ENCODE measurements around the gene ARHGAP11B.
A peak's percentile ranks its signal among the peaks of the same experiment; 100 is the strongest.
"Not testable (repeated sequence)": the region's sequence is repeated elsewhere in the genome, so short reads cannot be mapped to it uniquely, and the experiment has no call there.

ARHGAP11B gene

DNA sequence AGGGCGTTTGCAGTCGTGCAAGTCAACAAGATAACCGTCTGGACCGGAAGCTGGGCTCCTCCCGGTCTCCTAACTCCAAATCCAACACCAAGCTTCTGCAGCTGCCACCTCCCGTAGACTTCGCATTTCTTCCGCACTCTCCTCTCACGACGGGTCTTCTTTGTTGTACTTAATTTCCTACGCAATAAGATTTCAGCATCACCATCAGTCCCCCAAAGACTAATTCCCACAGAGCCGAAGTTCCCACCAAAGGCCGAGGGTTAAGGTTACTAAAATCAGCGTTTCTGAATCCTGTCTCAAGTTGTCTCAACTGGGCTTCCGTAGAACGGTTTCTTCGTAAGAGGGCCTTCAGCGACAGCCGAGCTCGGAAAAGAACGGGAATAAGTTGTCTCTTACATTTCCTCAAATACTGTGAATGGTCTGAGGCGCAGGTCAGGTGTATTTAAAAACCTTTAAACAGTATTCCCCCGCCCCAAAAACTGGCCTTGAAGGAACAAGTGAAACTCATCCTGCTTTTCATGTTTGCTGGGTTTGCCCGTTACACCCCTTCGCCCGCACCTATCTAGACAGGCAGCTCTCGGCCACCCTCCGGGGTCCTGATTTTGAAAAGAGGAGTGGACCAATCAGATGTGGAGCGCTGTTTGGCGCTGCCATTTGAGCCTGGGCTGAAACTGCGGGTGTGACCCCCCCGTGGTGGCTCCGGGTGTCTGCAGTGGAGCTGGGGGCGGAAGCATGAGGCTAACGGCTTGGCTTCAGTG lies at the start of gene ARHGAP11B:
Gene ARHGAP11B, plus strand, starts transcription at position 693 of the 758 bp plus-strand sequence.
- peak; percentile 97 for DNase-seq (ENCODE audit: low spot score)

DNA sequence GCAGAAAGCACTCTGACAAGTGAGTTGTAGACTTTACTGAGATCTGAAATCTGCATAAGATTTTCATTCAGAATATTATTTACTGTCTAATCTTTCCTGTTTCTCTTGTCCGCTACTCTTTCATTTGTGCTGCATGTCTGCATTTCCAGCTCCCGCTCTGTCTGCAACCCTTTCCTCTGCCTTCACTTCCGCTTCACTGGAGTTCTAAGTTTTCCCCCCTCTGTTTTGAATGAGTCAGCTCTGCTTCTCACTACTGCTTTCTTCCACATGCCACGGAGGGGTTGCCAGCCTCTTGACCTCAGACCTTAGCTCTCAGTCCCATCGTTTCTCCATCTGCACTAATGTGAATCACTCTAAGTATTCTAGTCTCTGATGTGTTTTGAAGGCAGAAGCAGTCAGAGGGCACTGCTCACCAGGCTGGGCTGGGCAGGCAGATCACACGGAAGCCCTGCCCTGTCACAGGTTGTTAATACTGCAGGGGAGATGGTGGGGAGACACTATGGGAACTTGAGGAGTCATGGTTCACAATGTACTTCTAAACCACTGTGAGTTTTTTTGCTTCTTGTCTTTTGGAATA lies 46.4 kb upstream of the ARHGAP11B start:
- DNase-seq (ENCODE audit: low spot score) = not testable (repeated sequence)

DNA sequence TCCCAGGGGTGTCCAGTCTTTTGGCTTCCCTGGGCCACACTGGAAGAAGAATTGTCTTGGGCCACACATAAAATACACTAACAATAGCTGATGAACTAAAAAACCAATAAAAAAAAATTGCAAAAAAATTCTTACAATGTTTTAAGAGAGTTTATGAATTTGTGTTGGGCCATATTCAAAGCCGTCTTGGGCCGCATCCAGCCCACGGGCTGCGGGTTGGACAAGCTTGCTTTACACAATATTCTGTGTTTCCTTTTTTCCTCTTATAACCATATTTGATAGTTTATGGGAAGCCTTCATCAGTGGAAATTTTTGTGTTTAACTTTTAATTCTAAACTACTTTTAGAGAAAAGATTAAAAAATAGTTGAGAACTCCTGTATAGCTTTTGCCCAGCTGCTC lies 45.2 kb upstream of the ARHGAP11B start:
- not testable (repeated sequence) for DNase-seq (ENCODE audit: low spot score)

DNA sequence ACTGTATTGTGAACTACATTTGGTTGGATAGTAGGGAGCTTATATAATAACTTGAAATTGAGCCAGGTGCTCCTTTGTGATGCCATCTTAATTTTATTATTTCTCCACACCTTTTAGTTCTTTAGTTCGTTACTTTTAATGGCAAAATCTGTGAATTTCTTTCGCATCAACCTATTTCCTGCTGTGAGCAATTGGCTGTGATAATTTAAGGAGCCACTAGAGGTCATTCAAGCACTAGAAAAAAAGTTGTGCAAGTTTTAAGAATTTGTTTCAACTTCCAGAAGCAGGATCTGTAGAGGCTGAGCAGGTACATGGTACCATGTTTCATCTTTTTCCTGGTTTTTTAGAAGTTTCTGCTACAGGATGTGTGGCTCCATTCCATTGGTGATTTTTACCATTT lies 27.0 kb upstream of the ARHGAP11B start:
- not testable (repeated sequence) for DNase-seq (ENCODE audit: low spot score)

DNA sequence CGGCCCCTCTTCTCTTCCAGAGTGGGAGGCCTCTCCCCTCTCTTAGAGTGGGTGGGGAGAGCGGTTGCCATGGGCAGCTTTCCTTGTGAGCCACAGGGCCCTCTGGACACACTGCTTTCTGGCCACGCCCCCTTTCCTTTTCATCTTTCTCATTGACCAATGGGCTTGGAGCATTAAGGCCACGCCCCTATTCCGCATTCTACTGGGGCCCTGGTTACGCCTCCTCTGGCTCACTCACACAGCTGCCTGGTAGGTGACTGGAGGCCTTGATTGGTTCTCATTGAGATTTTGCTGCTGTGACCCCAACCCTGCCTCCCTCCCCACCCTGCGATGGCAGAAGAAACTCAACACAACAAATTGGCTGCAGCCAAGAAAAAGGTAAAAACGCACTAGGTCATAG lies 22.1 kb upstream of the ARHGAP11B start, which contains the start of gene GOLGA8H:
Gene GOLGA8H, plus strand, starts transcription at position 233 of the 400 bp plus-strand sequence. Its CDS starts 98 bp downstream, at position 331.
- not testable (repeated sequence) for DNase-seq (ENCODE audit: low spot score)

DNA sequence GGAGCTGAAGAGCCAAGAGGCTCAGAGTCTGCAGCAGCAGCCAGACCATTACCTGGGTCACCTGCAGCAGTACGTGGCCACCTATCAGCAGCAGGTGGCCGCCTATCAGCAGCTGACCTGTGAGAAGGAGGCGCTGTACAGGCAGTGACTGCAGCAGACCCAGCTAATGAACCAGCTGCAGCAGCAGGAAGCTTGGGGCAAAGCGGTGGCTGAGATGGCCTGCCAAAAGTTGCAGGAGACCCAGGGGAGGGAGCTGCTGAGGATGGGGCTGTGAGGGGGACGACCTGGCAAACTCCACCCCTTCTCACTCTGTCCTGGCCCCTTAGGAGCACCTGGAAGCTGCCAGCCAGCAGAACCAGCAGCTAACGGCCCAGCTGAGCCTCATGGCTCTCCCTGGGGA lies 13.7 kb upstream of the ARHGAP11B start:
- not testable (repeated sequence) for DNase-seq (ENCODE audit: low spot score)

DNA sequence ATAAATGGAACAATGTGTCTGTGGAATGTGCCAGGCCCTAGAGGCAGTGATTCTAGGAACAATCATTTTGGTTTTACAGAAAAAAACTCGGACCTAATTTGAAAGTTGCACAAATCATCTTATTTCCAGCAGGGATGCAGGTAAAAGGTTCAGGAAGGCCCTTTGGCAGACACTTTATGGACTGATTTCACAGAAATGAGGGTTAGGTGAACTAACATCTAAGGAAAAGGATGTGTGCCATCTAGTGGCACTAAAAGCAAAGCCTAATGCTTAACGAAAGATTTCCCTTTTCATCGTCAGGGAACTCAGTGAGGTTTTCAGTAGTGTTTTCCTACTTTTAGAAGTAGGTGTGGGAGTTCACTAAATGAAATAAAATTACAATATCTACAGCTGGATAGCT lies 4.6 kb upstream of the ARHGAP11B start:
- not testable (repeated sequence) for DNase-seq (ENCODE audit: low spot score)

DNA sequence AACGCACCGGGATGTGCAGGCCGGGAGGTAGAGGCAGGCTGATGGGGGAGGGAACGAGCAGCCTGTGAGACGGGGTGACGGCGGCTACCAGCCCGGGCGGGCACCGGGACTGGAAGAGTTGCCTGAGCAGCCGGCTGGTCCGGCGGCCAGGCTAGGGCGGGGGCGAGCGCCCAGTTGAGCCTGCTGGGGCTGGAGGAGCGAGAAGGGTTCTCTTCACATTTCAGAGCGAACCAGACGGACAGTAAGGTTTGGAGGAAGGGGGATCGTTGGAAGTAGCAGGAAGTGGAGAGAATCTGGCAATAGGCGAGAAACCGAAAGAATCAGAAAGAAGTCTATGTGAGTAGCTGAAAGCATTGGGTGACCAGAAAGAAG lies 252 bp downstream of the ARHGAP11B start:
- DNase-seq (ENCODE audit: low spot score) = not testable (repeated sequence)

DNA sequence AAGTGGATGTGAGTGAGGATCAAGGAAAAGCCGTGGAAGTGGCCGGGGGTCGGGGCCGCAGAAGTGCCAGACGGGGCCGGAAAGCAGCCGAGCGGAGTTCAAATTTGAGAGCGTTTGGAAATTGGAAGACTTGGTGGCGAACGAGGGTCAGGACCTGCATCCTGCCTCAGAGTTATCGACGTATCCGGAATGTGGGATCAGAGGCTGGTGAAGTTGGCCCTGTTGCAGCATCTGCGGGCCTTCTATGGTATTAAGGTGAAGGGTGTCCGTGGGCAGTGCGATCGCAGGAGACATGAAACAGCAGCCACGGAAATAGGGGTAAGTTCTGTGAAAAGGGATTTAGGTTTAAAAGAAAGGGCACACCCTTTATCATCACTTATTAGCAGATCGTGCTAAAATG lies 704 bp downstream of the ARHGAP11B start:
- DNase-seq (ENCODE audit: low spot score) = not testable (repeated sequence)

DNA sequence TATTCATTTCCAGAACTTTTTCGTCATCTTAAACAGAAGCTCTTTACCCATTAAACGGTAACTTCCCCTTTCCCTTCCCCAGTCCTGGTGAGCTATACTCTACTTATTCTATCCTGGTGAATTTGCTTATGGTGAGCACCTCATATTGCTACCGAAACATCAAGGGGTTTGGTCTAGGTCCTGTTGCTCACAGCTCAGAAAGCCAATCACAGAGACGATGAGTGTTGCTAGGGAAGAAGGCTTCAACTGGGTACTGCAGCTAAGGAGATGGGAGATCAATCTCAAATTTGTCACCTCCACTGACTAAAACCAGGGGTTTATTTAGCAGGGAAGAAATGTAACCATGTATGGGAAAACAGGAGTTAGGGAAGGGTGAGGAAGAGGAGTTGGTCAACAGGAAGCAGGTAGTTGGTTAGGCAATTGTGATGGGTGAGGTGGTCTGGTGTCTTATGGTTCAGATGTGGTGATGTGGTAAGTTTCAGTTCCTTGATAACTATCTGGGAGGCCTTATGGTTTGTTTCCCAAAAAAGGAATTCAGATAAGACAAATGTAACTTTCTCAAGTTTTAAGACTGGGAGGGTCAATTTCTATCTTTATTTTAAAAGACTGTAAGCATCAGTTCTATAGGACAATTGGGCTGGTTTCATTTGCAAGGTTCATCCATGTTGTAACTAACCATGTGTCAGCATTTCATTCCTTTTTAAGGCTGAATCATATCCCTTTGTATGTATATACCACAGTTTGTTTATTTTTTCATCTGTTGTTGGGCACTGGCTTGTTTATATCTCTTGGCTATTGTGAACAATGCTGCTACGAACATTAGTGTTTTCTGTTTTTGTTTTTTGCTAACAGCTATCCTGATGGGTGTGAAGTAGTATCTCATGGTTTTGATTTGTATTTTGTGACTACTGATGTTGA lies 24.3 kb downstream of the ARHGAP11B start:
- no peak for DNase-seq (ENCODE audit: low spot score)

DNA sequence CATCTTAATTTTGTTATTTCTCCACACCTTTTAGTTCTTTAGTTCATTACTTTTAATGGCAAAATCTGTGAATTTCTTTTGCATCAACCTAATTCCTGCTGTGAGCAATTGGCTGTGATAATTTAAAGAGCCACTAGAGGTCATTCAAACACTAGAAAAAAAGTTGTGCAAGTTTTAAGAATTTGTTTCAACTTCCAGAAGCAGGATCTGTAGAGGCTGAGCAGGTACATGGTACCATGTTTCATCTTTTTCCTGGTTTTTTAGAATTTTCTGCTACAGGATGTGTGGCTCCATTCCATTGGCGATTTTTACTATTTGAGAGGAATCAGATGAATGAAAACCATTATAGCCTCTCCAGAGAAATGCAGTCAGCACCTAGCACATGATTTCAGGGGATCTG lies 35.2 kb downstream of the ARHGAP11B start:
- not testable (repeated sequence) for DNase-seq (ENCODE audit: low spot score)

DNA sequence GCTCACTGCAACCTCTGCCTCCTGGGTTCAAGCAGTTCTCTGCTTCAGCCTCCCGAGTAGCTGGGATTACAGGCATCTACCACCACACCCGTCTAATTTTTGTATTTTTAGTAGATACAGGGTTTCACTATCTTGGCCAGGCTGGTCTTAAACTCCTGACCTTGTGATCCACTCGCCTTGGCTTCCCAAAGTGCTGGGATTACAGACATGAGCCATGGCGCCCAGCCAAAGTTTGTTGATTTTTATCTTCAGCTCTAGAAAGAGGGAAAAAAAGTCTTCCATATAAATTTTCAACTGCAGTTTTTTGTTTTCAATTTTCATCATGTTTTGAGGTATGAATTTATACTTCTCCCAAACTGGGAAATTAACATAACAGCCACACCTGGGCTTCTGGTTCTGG lies 43.7 kb downstream of the ARHGAP11B start:
- DNase-seq (ENCODE audit: low spot score) = not testable (repeated sequence)

DNA sequence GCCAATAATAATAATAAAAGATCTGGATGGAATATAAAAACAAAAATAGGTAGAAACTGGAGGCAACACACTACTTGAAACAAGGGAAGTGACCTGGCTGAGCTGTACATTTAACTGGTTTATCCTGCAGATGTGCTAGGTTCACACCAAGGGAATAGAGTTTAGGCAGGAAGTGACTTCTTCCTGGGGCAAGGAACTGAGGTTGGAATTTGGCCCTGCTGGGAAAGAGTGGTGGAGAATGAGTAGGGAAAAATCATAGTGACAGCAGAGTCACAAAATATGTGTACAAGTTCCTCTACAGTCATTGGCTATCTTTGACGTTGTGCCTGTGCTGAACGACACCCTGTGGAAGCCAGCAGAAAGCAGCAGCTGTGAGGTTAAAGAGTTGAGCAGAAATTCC lies 44.1 kb downstream of the ARHGAP11B start:
- DNase-seq (ENCODE audit: low spot score) = no peak

DNA sequence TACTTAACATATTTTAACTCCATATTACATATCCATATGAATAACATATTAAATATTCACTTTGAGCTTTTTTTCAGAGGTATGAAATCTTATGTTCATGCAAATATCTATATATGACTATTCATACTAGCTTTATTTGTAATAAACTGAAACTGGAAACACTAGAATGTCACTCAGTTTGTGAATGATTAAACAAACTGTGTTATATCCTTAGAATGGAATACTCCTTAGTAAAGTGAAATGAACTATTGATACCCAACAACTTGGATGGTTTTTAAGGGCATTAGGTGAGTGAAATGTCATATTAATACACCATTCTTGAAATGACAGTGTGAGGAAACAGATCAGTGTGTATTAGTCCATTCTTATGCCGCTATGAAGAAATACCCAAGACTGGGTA lies 45.4 kb downstream of the ARHGAP11B start:
- no peak for DNase-seq (ENCODE audit: low spot score)

DNA sequence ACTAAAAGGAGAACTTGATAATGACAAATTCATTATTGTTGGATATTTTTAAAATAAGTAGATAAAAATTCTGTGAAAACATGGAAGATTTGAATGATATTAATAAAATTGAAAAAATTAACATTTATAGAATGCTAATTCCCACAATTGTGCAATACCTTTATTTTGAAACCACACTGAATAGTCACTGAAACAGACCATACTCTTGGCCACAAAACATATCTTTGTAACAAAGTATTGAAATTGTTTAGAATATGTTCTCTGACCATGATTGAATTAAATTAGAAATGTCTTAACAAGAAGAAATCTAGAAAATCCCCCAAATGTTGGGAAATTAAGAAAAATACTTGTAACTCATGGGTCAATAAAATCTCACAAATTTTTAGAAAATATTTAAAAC lies 49.2 kb downstream of the ARHGAP11B start:
- no peak for DNase-seq (ENCODE audit: low spot score)

DNA sequence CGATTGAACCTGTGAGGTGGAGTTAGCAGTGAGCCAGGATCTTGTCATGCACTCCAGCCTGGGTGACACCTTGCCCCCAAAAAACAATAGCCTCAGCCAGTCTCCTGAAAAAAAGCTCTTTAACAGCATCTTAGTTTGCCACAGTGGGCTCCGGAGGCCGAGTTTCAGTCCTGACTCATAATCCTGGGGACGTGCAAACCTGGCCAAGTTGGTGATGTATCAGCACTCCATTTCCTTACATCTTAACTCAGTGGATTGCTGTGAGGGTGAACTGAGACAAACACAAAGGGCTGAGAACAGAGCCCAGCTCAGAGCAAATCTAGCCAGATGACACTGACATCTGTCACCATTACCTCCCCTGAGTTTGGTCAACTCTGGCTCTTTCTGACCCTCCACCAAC lies 50.0 kb downstream of the ARHGAP11B start:
- not testable (repeated sequence) for DNase-seq (ENCODE audit: low spot score)

DNA sequence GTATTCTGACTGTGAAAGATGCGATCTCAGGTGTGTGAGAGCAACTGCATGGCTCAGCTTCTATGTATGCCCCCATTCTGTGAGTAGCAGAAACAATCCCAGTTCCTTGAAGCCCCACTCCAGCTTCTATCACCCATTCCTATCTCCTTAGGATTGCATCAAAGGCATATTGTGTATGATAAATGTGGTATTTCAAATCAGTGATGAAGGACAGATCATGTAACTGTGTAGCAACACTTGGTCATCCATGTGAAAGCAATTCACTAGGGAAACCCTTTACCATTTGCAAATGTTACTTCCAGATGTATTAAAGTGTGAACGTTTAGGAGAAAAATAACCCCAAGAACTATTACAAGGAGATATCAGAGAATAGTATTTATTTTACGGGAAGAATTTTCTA lies 55.1 kb downstream of the ARHGAP11B start:
- DNase-seq (ENCODE audit: low spot score) = not testable (repeated sequence)

DNA sequence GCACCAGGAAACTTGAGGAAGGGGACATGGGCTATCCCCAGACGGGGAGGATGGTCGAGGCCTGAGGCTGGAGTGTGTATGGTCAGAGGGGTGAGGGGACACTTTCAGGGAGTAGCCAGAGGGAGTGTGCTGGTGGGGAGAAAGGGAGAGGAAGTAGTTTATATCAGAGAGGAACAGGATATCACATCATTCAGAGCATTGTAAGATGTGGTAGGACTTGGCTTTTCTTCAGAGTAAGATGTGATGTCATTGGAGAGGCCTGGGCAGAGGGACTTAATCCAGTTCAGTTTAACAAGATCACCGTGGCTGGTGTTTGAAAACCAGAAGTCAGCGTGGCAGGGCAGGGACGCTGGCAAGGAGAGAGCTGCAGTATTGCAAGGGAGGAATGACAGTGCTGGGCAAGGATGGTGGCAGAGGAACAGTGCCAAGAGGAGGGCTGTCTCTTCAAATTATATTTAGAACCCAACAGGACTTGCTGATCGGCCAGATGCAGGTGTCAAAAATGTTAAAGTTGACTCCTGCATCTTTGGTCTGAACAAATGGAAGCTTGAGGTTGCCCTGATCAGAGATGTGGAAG lies 59.9 kb downstream of the ARHGAP11B start:
- DNase-seq (ENCODE audit: low spot score) = not testable (repeated sequence)

DNA sequence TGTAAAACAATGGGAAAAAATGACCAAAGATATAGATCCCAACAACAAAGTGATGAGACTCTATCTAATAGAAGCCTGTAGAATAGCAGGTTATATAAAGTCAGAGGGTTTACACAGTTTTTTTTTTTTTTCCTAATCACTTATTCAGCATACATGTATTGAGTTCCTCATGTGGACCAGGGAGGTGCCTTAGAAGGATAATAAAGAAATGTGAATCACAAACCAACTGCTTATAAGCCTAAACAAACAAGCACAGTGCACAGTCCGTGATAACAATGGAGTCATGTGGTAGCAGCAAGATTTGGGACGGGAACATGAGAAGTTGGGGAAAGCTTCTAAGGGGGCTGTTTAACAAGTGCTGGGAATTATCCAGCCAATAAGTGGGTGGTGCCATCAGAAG lies 60.7 kb downstream of the ARHGAP11B start:
- not testable (repeated sequence) for DNase-seq (ENCODE audit: low spot score)

All from CD4-positive, alpha-beta T cell treated with Interleukin-15 for 4 hours (primary cell).